Kidney (tissue), 14 donors: ENCODE results near the gene RASGRP2. TPM values are rescaled to one million over a fixed set of nuclear protein-coding genes. Genes with fewer than 3 reads are reported as not detected.

Experiments
- DNase-seq, 5 donors: peaks; one replicate each; pipeline ENCODE4 v3.0.0-alpha.2; 2013 to 2020
- FAIRE-seq: peaks from 2 replicates; lab custom pipeline; 2012; peaks lifted over from hg19 to GRCh38; lab: Jason Lieb, UNC
- H3K27ac ChIP-seq, 2 donors: one replicate each; pipeline ENCODE4 v1.7.0; 2013; ENCODE audit warnings: low read depth in 2 of 2, low read length in 2 of 2, inconsistent platforms in 1 of 2
- H3K27me3 ChIP-seq: one replicate; pipeline ENCODE4 v1.7.1; 2013; ENCODE audit warnings: low read length, inconsistent platforms; ENCODE audit not compliant: control insufficient read depth, insufficient read depth
- H3K36me3 ChIP-seq, 3 donors: one replicate each; pipeline versions ENCODE4 v1.7.0 to v1.7.1; 2013; ENCODE audit warnings: low read length in 3 of 3, control low read depth in 1 of 3, inconsistent platforms in 1 of 3; ENCODE audit not compliant: insufficient read depth in 3 of 3, control insufficient read depth in 2 of 3
- H3K4me1 ChIP-seq, 3 donors: one replicate each; pipeline versions ENCODE4 v1.7.0 to v1.7.1; 2013; ENCODE audit warnings: low read length in 3 of 3, inconsistent platforms in 1 of 3, low read depth in 1 of 3; ENCODE audit not compliant: control insufficient read depth in 2 of 3, insufficient read depth in 2 of 3
- H3K4me3 ChIP-seq, 3 donors: one replicate each; pipeline versions ENCODE4 v1.7.0 to v1.8.1; 2013; ENCODE audit warnings: low read length in 3 of 3, control low read depth in 1 of 3, inconsistent platforms in 1 of 3
- H3K9ac ChIP-seq, 3 donors: one replicate each; pipeline versions ENCODE4 v1.7.0 to v1.7.1; 2013; ENCODE audit warnings: low read length in 3 of 3, control low read depth in 1 of 3, inconsistent platforms in 1 of 3
- H3K9me3 ChIP-seq, 3 donors: one replicate each; pipeline versions ENCODE4 v1.7.0 to v1.7.1; 2013; ENCODE audit warnings: low read length in 3 of 3, control low read depth in 1 of 3, inconsistent platforms in 1 of 3; ENCODE audit not compliant: control insufficient read depth in 2 of 3, insufficient read depth in 1 of 3
- CTCF ChIP-seq: IDR thresholded peaks from 3 replicates; pipeline ENCODE4 v1.5.1; 2012; ENCODE audit warnings: mild to moderate bottlenecking, moderate library complexity, borderline replicate concordance; ENCODE audit not compliant: insufficient read depth; ENCODE audit errors: extremely low read depth
- intact Hi-C: fragments of 100-400 bp; cut with DNase I; formaldehyde crosslinking; loops from one replicate; pipeline ENCODE4 v1.11.1; 2022
- polyA plus RNA-seq: library from polyadenylated mRNA; stranded (reverse); fragments of 350-450 nt; fragmentation: Illumina TruSeq; extraction: RNeasy Lipid Tissue Mini Kit (QIAGEN cat#74804); gene quantifications from one replicate; pipeline ENCODE4 v1.2.3, GENCODE V29; 2014; ENCODE audit warnings: low read depth, low replicate concordance; ENCODE audit not compliant: insufficient read depth
- total RNA-seq: library from RNA; stranded (reverse); fragmentation: NEBNext Ultra II Directional; extraction: Animal tissue kit (Norgen Biotek cat#: 25700); gene quantifications from one replicate; pipeline ENCODE4 v1.2.1, GENCODE V29; 2021
- donor health status: control.
- donor health status: control.
- donor health status: control.
- donor health status: control.
- donor health status: control.
- donor health status: DM: yes; HTN: yes; CAD: no.
- donor health status: Normal renal cell carcinoma (clear cell type).

RASGRP2 gene
- total and polyA plus RNA-seq, 2 donors from 2014 or later = 14.1 to 42.6 TPM

- Histone ChIP-seq H3K27me3 (no peaks in the 10 kb centered on the region), H3K9me3 (no peaks in the 10 kb centered on the region), H3K4me3 (no peak overlapping the region), H3K27ac (no peak overlapping the region), H3K36me3 (no peaks in the 10 kb centered on the region), H3K4me1 (no peaks in the 10 kb centered on the region), H3K9ac (no peak overlapping the region)
- DNase-seq (no peak), FAIRE-seq (no peak)
- TF ChIP-seq CTCF = no peak
- intact Hi-C loops = no loop called here
These were observed 49.8 kb downstream of the RASGRP2 start for GRCh38 chr11:64694026-64694755.

- no peak for TF ChIP-seq CTCF
- Histone ChIP-seq H3K4me3 (no peak overlapping the region), H3K9ac (no peak overlapping the region), H3K27ac (no peak overlapping the region), H3K36me3 (no peaks in the 10 kb centered on the region), H3K4me1 (peaks cover 0 to 2% (median 0%) of the 10 kb centered on the region in 3 donors), H3K9me3 (no peaks in the 10 kb centered on the region), H3K27me3 (no peaks in the 10 kb centered on the region)
- DNase-seq = no peak
- intact Hi-C loops = no loop called here
- FAIRE-seq = no peak
These were observed 51.1 kb downstream of the RASGRP2 start for GRCh38 chr11:64692764-64693331.

GRCh38 chr11:64691543-64691942 is 52.4 kb downstream of the RASGRP2 start:
- no peak for FAIRE-seq

More at GRCh38 chr11:64691543-64691942, 52.4 kb downstream of the RASGRP2 start:
- H3K4me1 ChIP-seq = peaks cover 0 to 2% (median 0%) of the 10 kb centered on the region in 3 donors
- no peak overlapping the region for H3K27ac ChIP-seq
- DNase-seq = no peak
- TF ChIP-seq CTCF = no peak
- intact Hi-C loops = no loop called here
- H3K4me3 ChIP-seq = no peak overlapping the region
- no peak overlapping the region for H3K9ac ChIP-seq
- no peaks in the 10 kb centered on the region for H3K9me3 ChIP-seq
- H3K27me3 ChIP-seq = no peaks in the 10 kb centered on the region
- H3K36me3 ChIP-seq = no peaks in the 10 kb centered on the region
